Hepatic stellate cell (primary cell): ENCODE results near the gene SIK2.
"Not testable (repeated sequence)": the region's sequence is repeated elsewhere in the genome, so short reads cannot be mapped to it uniquely, and the experiment has no call there.

ENCODE experiments used
- DNase-seq: peaks from one replicate; pipeline ENCODE4 v3.0.0; 2011; ENCODE audit warnings: low spot score

SIK2 gene

DNA sequence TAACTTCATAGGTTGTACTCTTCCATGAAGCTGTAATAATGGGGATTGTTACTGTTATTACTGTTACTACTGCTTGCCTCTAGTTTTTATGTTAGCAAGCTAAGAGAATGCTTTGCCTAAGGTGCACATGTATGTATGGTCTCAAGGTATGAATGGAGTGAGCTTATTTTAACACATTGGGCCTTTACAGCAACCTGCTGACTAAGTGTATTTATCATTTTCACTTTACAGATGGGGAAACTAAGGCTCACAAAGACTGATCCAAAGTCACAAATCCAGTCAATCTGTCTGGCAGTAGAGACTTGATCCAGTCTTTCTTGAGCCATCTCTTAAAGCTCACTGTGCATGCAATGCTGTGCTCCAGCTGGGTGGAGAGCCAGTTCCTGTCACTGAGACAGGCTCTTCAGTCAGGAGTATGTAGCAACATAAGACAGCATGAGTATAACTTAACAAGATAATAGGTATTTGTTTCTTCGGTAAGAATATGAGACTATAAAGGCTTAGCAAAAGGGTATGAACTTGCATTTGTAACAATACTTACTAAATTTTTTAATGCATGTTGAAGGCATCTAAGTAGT, 97.4 kb downstream of the SIK2 start:
- DNase-seq, result no peak

DNA sequence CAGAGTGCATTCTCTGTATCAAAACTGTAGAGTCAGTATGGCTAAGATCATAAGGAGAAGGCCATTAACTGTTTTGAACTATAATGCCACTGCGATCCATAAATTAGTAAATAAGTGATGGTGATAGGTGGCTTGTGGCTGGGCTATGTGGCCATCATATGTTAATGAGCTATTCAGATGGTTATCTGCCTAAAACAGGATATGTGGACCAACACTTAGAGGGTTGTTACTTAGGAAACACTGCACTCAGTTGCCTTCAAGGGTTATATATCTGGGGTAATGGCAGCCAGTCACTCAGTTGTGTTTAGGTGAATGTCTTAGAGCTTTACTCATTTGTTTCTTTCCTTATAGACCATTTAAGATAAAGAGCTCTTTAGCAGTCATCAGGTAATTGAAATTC, 97.9 kb downstream of the SIK2 start:
- DNase-seq, result no peak

- DNase-seq, result no peak
Observed at GRCh38 chr11:111702623-111703022, 100.4 kb downstream of the SIK2 start.

GRCh38 chr11:111703576-111703975, 101.3 kb downstream of the SIK2 start:
- DNase-seq, result no peak

DNA sequence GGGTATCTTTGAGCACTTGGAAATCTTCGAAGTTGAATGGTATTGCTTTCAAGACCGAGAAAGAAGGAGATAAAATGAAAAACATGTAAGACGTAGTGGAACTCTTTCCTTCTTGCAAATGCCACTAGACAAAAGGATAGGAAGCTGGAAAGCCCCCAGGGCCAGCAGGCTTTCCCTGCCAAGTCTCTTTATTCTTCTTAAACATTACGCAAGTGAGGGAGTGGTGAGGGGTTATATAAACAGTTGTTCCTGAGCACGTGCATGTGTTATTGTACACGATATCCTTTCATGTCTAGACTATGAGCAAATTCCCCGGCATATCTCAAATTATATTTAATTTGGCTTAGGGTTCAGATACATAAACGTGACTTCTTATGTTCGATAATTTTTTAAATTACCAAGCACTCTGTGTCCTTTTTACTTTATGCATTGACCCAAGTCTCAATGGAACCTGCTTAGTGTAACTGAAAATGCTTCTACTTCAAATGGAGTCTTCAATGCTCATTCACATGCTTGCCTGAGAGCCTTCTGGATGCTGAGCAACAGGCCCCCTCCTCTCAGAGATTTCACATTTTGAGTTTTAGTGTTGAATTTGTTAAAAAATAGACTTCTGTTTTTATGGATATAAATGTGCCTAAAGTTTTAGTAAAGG, 104.9 kb downstream of the SIK2 start:
- no peak for DNase-seq

GRCh38 chr11:111707691-111708067, 105.4 kb downstream of the SIK2 start:
- no peak for DNase-seq

DNA sequence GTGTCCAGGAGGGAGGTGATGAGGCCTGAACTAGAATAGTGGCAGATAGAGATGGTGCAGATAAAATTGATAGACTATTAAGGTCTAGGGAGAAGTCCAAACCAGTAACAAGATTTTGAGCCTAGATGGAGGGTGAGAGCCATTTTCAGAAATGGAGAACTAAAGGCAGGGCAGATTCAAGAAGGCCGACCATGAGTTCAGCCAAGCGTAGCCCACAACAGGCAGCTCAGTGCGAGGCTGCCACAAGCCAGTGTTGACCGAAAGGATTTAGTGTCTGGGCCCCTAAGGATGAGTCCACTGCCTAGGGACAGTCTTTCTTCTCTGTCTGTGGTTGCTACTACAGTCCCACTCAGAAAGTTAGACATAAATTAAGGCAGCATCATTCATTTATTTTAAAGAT, 112.3 kb downstream of the SIK2 start:
- no peak for DNase-seq

DNA sequence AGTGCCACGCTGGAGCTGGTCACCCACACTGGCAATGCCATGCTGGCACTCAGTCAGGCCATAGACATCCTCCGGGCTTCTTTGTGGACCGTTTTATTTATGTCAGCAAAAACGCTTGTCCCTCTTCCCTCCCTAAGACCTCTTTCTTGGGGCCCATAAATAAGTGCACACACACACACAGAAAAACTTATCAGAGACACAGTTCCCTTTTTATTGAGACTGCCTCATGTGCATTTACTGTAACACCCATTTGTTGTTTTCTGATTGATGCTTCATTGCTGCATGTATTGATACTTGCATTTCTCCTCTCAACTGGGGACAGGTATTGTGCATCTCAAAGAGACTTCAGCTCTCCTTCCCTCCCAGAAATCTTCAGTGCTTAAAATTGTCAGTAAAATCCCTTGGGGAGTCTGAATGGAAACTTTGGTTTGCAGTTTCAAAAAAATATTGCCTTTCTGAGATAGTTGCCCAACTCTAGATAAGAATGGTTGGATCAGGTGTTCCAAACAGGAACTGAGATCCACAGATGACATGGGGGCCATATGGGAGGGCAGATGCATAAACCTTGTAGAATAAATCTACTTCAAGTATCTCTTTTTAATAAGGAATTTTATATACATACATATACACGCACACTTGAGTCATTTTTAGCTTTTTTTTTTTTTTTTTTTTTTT, 113.0 kb downstream of the SIK2 start:
- DNase-seq, result no peak

GRCh38 chr11:111717660-111718059, 115.4 kb downstream of the SIK2 start:
- DNase-seq, result not testable (repeated sequence)

- DNase-seq, result no peak
Observed at GRCh38 chr11:111718436-111718835, 116.2 kb downstream of the SIK2 start.

DNA sequence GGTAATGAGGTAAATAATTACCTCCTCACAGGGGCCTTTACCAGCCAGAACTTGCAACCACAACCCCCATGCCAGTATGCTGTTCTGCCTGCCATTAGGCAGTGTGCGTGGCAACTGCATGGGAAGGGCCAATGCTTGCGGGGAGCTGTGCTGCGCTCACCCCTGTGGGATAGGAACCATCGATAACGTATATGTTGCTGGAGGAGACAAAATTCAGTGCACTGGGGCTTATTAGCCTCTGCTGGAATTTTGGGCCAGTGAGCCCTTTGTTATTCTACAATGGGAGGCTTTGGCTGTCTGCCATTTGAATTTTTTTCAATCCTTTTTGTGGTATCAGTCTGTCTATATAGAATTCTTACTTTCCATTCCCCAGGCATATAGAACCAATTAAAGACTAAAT, 116.6 kb downstream of the SIK2 start:
- no peak for DNase-seq

DNA sequence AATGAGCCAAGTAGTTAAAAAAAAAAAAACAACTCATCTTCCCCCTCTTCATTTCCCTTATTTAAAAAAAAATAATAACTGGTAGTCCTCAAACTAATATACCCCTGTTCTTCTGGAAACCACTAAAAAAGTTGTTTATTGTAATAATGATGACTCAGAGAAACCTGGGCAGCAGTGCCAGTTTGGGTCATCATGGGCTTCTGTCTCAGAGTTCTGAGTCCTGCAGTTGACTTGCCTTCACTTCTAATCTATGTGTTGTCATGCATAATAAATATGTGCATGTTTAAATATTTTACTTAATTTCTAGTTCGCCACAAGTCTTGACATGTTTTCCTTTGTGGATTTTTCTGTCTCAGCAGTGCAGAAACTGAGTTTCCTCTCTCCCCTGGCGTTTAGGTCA, 117.1 kb downstream of the SIK2 start:
- no peak for DNase-seq

DNA sequence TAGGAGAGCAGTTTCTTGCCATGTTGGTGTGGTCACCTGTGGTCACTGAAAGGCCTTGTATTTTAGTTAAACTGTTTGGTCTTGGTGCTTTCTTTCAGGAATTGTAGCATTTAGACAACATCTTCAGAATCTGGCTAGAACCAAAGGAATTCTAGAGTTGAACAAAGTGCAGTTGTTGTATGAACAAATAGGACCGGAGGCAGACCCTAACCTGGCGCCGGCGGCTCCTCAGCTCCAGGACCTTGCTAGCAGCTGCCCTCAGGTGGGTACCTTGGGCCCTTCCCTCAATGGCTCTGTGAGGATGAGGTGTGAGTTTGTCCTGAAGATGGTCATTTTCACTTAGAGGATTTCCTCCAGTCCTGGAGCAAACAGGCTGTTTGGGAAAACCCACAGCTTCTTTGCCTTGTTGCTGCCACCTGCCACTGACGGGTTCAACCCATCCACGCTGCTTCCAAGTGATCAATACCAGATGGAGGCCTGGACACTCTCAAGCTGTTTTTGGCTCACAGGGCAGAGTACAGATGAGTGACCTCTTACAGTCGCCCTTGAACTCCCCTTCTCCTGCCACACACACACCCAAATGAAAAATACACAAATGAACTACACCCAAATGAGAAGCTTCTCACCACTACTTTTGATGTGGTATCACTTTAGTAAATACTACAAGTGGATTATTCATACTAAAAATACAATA, 118.7 kb downstream of the SIK2 start:
- DNase-seq, result no peak

GRCh38 chr11:111722501-111722900, 120.3 kb downstream of the SIK2 start:
- DNase-seq, result no peak

- no peak for DNase-seq
Observed at GRCh38 chr11:111723595-111723994, 121.3 kb downstream of the SIK2 start.

- no peak for DNase-seq
Observed at GRCh38 chr11:111724615-111725129, 122.4 kb downstream of the SIK2 start.

- no peak for DNase-seq
Observed at GRCh38 chr11:111725621-111726020, 123.4 kb downstream of the SIK2 start.

- no peak for DNase-seq
Observed at GRCh38 chr11:111726301-111726713, 124.1 kb downstream of the SIK2 start.

GRCh38 chr11:111727431-111727830, 125.2 kb downstream of the SIK2 start:
- no peak for DNase-seq

DNA sequence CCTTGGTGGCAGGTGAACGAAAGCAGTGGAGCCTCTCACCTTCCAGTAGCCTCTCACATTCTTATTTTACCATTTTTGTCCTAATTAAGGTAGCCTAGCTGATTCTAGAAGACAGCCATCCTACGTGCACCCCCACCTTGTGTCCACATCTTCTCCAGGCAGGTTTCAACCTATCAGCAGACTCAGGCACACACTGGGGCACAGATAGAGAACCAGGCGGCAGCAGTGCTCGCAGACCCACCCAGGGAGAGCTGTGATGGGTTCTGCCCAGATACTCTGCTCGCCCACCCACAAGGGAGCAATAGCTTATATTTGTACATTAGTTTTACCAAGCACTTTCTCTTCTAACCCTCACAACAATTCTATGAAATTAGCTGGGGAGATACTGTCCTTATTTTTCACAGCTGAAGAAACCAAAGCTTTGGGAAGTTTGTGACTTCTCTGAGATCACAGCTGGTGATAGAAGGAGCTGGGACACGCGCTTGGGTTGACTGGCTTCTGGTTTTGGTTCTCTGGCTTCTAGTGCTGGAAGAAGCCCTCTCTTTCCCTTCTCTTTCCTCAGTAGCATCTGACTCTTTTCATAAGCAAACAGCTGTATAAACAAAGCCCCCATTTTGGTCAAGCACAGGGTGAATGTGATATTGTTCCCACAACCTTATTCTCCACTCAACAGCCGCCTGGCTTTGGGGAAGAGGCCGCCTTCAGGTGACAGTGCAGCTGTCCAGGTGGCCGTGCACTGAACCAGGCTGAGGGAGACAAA, 127.0 kb downstream of the SIK2 start:
- DNase-seq, result no peak

- peak; percentile 66 for DNase-seq
Observed at GRCh38 chr11:111729831-111730311, 127.6 kb downstream of the SIK2 start.
